Stimulated activated CD8-positive, alpha-beta memory T cell treated with anti-CD3 and anti-CD28 coated beads, Interleukin-15, amount 100 ng/mL, for 4 hours (primary cell): ENCODE results near the gene UBE2R2.
"Not testable (repeated sequence)": the region's sequence is repeated elsewhere in the genome, so short reads cannot be mapped to it uniquely, and the experiment has no call there.

ENCODE experiments used
- DNase-seq, 2 donors: peaks; one replicate each; pipeline ENCODE4 v3.0.0-alpha.2; 2020; ENCODE audit warnings: low read depth in 2 of 2

UBE2R2 gene

GRCh38 chr9:33799928-33800704 lies 16.8 kb upstream of the UBE2R2 start:
- no peak for DNase-seq

- DNase-seq = no peak
Observed at GRCh38 chr9:33800886-33801285, 16.1 kb upstream of the UBE2R2 start.

GRCh38 chr9:33801943-33802500 lies 14.9 kb upstream of the UBE2R2 start:
- not testable (repeated sequence) for DNase-seq

- DNase-seq = not testable (repeated sequence)
Observed at GRCh38 chr9:33804196-33804595, 12.8 kb upstream of the UBE2R2 start.

- not testable (repeated sequence) for DNase-seq
Observed at GRCh38 chr9:33807156-33807555, 9.8 kb upstream of the UBE2R2 start.

- not testable (repeated sequence) for DNase-seq
Observed at GRCh38 chr9:33808979-33809322, 8.0 kb upstream of the UBE2R2 start.

- no peak for DNase-seq
Observed at GRCh38 chr9:33809506-33809905, 7.5 kb upstream of the UBE2R2 start.

- no peak for DNase-seq
Observed at GRCh38 chr9:33813712-33814641, 3.0 kb upstream of the UBE2R2 start.

GRCh38 chr9:33815781-33816180 lies 1.2 kb upstream of the UBE2R2 start:
- no peak for DNase-seq

GRCh38 chr9:33817327-33818166 lies 587 bp downstream of the UBE2R2 start:
- DNase-seq = peak in 1 of 2 donors; percentile 15

- DNase-seq = no peak
Observed at GRCh38 chr9:33818167-33818846, 1.3 kb downstream of the UBE2R2 start.

- DNase-seq = no peak
Observed at GRCh38 chr9:33818847-33819500, 2.0 kb downstream of the UBE2R2 start.

GRCh38 chr9:33820231-33820745 lies 3.3 kb downstream of the UBE2R2 start:
- DNase-seq = no peak

- DNase-seq = no peak
Observed at GRCh38 chr9:33823801-33824200, 6.8 kb downstream of the UBE2R2 start.

- DNase-seq = not testable (repeated sequence)
Observed at GRCh38 chr9:33827285-33827684, 10.3 kb downstream of the UBE2R2 start.

- DNase-seq = not testable (repeated sequence)
Observed at GRCh38 chr9:33829641-33830230, 12.8 kb downstream of the UBE2R2 start.

- DNase-seq = no peak
Observed at GRCh38 chr9:33835625-33836260, 18.8 kb downstream of the UBE2R2 start.

GRCh38 chr9:33836261-33836660 lies 19.3 kb downstream of the UBE2R2 start:
- not testable (repeated sequence) for DNase-seq

- no peak for DNase-seq
Observed at GRCh38 chr9:33837138-33837537, 20.2 kb downstream of the UBE2R2 start.
